Ureter (tissue), 1 donor: Measurements from ENCODE around the gene PDE6G. TPM values are rescaled to one million over a fixed set of nuclear protein-coding genes. Genes with fewer than 3 reads are reported as not detected.

Experiments
- DNase-seq: peaks from one replicate; pipeline ENCODE4 v3.0.0-alpha.2; 2020; ENCODE audit warnings: low spot score
- total RNA-seq: library from RNA; stranded (reverse); gene quantifications from one replicate; pipeline ENCODE4 v1.2.4, GENCODE V29; 2023
- donor health status: DM: yes; HTN: yes; CAD: no.

PDE6G gene
- total RNA-seq, 1 donor from 2014 or later, result not detected

DNA sequence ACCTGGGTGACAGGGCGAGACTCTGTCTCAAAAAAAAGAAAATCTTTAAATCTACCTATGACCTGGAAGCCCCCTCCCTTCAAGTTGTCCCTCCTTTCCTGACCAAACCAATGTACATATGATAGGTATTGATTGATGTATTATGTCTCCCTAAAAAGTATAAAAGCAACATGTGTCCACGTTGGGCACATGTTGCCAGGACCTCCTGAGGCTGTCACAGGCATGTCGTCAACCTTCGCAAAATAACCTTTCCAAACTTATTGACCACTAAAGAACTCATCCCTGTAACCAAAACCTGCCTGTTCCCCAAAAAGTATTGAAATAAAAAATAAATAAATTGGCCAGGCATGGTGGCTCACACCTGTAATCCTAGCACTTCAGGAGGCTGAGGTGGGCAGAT, 5.7 kb upstream of the PDE6G start:
- no peak for DNase-seq

DNA sequence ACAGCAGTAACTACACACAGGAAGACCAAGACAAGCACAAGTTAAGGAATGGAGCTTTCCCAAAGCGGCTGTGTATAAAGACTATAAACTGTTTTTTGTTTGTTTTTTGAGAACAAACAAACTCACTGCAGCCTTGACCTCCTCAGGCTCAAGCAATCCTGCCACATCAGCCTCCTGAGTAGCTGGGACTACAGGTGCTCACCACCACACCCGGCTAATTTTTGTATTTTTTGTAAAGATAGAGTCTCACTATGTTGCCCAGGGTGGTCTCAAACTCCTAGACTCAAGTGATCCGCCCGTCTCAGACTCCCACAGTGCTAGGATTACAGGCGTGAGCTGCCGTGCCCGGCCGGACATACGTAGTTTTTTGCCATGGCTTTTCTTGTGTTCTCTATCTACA, 4.1 kb upstream of the PDE6G start:
- DNase-seq, result no peak

DNA sequence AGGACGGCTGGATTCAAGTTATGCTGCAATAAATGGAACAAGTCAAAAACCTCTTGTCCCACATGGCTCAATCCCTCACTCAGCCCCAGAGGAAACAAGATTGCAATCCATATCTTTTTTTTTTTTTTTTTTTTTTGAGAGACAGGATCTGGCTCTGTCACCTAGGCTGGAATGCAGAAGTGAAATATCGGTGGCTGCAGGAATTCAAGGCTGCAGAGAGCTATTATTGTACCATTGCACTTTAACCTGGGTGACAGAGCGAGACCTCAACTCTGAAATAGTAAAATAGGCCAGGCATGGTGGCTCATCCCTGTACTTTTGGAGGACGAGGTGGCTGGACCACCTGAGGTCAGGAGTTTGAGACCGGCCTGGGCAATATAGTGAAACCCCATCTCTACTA, 2.7 kb upstream of the PDE6G start:
- DNase-seq, result no peak

DNA sequence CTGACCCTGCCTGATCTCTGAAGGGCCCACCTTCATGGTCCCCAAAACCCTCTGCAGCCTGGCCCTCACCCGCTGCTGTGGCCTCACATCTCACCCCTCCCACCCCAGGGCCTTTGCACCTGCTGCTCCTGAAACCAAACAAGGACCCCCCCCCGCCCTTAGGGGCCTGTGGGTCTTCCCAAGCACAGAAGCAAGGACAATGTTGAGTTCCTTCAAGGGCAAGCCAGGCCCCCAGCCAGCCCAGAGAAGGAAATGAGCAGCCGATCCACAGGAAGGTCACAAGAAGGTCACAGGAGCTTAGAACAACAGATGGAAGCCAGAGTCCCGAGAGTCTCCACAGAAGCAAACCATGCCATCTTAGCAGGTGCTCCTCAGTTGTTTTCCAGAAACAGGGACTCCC, 493 bp upstream of the PDE6G start:
- no peak for DNase-seq

DNA sequence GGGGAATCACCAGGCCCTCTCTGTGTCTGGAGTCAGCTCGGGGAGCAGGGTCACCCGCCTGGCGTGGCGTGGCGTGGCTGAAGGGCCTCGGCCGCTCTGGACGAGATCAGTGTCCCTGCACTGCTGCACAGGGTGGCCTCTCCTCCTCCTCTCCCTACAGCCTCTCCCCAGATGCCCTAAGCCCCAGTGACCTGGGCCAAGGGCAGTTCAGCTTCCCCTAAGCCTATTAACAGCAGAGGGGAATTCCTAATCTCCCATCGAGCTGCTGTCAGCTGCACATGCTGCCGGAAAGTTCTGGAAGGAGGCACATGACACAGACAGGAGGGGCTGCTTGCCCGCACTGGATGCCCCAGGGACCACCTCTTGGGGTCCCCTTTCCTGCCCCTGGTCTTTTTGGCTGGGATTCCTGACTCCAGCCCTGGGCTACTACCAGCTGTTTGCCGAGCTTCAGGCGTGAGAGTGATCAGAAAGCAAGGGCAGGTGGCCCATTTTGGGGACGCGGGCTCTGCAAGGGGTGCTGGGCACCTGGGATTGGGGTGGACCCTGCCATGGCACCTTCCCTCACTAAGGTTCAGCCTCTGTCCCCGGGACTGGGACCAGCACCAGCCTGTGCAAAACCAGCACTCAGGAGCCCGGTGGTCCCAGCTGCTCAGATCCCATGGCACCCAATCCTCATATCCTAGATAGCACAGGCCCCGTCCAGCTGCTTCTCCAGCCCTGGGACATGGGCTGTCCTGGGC, 794 bp downstream of the PDE6G start:
- DNase-seq, result no peak

DNA sequence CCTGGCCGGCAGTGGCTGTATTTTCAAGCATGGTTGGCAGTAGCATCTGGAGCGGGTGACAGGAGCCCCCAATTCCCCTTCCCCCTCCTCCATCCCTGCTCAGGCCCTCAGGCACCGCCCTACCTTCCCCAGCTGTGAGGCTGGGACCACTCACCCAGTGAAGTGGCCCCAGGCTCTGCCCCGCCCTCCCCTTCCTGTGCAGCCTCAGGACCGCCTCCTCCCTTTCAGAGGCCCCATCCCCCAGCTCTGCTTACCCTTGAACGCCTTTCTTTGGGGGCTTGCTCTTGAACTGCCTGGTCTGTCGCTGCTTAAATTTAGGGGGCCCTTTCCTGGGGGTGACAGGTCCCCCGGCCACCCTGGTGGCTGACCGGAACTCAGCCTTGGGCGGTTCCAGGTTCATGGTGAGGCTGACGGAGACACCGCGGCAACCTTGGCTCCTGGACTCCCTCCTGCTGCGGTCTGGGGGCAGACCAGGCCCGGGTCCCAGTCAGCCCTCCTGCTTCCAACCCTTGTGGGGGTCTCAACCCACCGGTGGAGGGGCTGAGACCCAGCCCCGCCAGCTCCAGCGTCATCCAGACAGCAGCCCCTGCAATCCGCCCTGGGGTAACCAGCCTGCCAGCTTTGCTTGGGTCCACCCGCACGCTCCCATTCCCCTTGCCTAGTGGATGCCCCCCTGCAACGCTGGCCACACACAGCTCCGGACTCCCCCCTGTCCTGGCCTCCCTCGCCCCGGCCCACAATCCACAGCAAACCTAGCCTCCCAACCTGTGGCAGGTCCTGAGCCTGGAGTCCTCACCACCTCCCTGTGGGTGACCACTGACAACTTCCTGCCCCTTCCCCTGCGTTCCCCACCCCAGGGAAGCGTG, 3.2 kb downstream of the PDE6G start:
- no peak for DNase-seq

DNA sequence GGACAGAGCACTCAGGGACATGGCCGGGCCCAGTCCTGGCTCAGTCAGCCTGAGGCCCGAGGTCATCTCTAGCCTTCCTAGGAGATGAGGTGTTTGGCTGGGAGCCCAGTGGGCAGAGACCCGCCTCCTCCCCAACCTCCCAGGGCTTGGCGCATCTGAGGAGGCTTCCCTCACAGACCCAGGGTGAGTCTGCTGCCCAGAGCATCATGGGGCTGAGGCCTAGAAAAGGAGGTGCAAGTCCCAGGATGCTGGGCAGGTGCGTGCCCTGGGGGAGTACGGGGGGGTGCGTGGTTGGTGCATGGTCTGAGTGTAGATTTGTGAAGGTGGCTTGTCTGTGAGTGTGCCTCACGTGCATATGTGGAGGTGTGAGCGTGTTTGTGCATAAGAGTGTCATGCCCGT, 4.7 kb downstream of the PDE6G start:
- no peak for DNase-seq

DNA sequence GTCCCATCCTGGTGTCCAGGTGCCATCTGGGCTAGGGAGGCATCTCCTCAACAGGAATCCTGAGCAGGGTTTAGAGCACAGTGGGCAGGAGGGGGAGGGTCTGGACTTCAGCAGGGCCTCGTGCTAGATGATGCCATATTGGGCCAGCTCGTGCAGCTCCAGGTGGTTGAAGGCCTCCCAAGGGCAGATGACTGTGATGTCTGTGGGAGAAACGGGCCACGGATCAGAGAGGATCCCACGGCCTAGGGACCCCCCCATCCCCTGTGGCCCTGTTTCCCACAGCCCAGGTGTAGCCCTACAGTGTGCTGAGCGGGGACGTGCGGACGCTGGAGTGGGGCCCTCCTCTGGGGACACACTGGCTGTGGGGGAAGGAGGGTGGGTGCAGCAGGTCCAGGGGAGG, 5.4 kb downstream of the PDE6G start:
- DNase-seq, result no peak

DNA sequence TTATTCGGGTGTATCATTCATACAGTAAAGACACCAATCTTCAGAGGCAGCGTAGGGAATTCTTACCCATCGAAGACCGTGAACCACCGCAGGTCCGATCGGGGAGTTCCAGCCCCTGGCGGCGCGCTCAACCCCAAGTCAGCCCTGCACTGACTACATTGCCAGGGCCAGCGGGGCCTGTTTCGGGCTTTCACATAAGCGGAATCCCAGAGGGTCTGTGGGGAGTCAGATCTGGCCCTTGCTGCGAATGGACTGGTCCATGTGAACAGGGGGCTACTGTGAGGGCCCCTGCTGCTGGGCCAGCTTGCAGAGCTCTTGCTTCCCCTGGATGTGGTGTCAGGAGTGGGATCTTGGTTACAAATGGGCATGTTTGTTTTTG, 7.6 kb downstream of the PDE6G start:
- DNase-seq, result no peak

DNA sequence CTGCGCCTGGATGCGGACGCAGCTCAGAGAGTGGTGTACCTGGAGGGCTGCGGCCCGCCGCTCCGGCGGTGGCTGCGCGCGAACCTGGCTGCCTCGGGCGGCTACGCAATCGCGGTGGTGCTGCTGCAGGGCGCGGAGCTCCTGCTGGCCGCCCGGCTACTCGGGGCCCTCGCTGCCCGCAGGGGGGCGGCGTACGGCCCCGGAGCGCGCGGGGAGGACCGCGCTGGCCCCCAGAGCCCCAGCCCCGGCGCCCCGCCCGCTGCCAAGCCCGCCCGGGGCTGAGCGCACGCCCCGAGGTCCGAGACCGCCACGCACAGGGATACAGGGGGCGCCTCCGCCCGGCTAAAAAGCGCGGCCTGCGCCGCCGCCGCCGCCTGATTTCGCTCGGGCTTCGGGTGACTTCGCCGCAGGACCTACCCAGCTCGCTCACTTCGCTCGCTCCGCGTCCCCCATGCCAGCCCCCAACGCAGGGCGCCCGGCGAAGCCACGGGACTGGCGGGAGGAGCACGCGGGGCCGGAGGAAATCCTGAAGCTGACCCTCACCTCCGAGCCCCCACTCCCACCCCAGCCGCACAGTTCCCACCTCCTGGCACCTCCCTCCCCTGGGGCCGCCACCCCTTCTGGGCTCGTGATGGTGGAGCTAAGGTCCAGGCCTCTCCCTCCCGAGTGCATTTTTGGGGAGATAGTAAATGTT, 8.2 kb downstream of the PDE6G start:
- no peak for DNase-seq

DNA sequence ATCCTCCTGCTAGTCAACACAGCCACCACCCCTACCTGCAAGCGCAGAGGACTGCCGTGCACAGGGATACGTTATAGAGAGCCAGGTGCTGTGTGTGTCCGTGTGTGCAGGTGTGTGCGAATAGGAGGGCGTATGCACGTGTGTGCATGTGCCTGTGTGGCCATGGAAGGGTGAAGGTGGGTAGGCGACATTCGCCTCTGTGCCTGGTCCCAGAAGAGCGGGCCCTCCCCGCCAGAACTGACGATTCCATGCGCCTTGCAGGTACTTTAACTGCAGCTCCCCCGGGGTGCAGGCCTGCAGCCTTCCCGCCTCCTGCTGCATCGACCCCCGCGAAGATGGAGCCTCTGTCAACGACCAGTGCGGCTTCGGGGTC, 8.7 kb downstream of the PDE6G start:
- no peak for DNase-seq

DNA sequence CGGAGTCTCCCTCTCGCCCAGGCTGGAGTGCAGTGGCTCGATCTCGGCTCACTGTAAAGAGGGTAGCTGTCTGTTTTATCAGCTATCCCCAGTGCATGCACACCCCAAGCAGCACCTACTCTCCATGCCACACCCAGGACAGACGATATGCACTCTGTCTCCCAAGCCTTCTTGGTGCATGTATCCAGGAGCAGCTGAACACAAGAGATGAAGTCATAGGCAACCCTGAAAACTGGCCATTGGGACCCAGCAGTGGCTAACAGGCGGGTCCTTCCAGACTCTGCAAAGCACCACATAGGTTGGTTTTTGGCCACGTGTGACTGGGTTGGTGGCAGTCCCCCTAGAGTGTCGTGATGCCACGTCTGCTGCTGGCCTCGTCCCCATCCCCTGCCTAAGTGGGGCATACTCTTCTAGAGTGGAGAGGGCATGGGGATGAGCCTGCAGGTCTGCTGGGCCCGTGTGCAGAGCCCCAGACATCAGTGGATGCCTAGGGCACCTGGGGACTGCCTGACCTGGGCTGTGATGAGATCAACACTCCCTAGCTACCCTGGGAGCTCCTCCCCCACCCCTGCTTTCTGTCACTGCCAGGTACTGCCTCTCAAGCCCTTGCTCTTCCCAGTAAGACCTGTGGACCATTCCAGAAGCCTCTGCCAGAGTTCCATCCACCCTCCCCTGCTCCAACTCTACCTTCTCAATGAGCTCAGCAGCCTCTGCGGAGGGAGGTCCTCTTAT, 9.3 kb downstream of the PDE6G start:
- DNase-seq, result no peak

DNA sequence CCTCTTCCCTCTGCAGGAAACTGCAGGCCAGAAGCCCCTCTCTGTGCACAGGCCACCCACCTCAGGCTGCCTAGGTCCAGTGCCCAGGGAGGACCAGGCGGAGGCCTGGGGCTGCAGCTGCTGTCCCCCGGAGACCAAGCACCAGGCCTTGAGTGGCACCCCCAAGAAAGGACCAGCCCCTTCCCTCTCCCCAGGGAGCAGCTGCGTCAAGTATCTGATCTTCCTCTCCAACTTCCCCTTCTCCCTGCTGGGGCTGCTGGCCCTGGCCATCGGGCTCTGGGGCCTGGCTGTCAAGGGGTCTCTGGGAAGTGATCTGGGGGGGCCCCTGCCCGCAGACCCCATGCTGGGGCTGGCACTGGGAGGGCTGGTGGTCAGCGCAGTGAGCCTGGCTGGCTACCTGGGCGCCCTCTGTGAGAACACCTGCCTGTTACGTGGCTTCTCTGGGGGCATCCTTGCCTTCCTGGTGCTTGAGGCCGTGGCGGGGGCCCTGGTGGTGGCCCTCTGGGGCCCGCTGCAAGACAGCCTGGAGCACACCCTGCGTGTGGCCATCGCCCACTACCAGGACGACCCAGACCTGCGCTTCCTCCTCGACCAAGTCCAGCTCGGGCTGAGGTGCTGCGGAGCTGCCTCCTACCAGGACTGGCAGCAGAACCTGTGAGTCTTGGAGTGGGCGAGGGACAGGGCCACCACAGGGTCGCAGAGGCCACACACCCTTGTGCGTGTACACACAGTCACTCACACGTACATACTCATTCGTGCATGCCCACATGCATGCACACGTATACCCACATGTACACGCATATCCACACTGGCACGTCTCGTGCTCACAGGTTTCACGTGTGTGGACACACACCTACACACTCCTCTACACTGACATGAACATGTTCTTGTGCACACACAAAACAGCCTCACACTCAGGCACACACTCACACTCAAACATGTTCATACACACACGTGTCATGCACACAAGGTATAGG, 11.1 kb downstream of the PDE6G start:
- DNase-seq, result no peak

DNA sequence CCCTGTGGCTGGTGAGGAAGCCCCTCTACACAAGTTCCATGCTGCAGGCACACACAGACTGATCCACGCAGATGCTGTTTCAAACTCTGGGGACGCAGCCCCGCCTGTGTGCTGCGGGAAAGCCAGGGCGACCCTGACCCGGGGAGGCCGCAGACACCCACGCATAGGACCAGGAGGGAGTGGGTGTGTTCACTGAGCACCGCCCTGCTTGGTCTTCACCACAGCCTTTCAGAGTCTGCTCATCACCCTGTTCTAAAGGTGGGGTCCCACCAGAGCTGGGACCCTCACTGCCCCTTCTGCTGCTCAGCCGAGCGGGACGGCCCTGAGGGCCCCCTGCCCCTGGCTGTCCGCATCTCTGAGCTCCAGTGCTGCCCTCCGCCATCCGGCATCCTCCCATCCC, 11.8 kb downstream of the PDE6G start:
- DNase-seq, result no peak

DNA sequence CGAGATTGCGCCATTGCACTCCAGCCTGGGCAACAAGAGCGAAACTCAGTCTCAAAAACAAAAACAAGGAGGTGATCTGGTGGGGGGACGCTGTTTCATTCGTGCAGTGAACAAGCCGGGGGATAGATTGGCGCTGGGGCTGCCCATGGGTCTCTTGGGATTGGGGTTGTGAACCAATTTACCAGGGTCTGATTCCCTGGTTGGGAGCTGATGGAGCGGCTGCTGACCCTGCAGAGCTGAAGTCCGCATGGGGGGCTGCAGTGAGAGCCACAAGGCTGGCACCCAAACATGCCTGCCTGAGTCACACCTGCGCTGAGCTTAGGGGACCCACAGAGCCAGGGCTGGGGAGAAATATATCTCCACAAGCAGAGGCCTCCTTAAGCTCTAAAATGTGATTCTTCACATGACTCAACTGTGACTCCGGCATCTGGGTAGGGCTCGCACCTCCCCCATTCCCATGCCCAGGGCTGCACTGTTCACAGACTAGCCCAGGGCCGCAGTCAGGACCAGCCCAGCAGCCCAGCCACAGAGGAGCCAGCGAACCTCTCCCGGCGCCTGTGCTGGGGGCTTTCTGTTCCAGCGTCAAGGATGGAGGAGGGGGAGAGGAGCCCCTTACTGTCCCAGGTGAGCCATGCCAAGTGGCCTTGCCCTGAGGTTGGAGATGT, 14.4 kb downstream of the PDE6G start:
- DNase-seq, result no peak

DNA sequence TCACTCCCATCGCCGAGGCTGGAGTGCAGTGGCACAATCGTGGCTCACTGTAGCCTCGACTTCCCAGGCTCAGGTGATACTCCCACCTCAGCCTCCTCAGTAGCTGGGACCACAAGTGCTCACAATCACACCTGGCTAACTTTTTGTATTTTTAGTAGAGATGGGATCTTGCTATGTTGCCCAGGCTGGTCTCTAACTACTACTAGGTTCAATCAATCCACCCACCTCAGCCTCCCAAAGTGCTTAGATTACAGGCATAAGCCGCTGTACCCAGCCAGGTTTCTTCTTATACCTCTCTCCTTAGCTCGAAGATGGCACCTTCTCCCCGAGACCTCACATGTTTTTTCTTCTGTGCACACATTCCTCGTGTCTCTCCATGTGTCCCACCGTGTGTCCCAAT, 16.3 kb downstream of the PDE6G start:
- DNase-seq, result no peak

DNA sequence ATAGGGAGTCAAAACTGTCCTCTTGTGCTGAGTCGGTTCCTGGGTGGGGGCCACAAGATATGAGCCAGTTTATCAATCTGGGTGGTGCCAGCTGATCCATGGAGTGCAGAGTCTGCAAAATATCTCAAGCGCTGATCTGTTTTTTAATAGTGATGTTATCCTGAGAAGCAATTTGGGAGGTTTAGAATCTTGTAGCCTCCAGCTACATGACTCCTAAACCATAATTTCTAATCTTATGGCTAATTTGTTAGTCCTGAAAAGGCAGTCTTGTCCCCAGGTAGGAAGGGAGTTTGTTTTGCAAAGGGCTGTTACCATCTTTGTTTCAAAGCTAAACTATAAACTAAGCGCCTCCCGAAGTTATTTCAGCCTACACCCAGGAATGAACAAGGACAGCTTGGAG, 17.7 kb downstream of the PDE6G start:
- DNase-seq, result no peak

DNA sequence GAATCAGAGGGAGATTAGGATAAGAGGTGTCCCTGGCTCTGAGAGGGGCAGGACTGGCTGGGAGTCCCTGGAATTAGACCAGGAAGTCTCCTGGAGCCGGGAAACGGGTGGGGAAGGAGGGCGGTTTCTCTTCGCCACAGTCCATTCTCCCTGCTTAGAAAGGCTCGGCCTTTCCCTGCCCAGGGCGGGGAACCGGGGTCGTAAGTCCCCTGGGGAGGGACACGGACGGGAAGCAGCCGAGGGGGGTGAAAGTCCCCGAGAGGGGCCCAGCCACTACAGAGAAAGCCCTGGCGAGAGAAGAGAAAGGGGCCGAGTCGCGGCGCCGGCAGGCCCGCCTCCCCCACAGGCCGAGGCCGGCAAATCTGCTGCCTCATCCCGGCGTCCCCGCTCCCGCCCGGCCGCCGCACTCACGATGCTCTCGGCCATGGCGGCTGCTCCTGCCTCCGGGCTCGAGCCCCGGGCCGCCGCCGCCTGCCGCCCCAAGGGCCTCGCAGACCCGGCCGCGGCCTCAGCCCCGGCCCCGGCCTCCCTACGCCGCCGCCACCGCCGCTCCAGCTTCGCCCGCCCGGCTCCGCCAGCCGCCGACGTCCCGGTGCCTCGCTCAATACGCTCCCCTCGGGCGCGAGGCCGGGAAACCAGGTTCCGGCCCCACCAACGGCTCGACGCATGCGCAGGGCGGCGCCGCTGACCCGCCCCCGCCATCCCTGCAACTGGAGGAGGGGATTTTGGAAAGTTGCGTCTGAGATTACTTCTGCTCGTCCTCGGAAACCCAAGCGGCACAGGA, 19.6 kb downstream of the PDE6G start, which contains the start of the genes NPLOC4 and TSPAN10:
TSS of gene NPLOC4 (minus strand) at position 608 of the 784 bp plus-strand sequence. CDS start at position 426, 182 bp downstream.
TSS of gene TSPAN10 (plus strand) at position 692 of the 784 bp plus-strand sequence. CDS start 5,217 bp downstream, outside the sequence.
- DNase-seq, result peak; percentile 89

DNA sequence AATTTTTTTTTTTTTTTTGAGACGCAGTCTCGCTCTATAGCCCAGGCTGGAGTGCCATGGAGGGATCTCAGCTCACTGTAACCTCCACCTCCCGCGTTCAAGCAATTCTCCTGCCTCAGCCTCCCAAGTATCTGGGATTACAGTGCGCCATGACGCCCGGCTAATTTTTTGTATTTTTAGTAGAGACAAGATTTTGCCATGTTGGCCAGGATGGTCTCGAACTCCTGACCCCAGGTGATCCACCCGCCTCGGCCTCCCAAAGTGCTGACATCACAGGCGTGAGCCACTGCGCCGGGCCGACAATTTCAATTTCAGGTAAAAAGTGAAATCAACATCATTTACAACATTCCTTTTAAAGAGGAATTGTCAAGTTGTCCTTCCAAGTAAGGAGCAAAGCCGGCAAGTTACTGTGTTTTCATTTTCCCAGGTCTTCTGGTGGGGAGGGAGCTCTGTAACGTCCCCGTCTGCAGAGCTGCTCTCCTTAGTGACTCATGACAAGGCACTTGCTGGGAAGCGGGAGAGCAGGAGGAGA, 20.3 kb downstream of the PDE6G start:
- DNase-seq, result no peak
